Mucosa of rectum (tissue), 2 donors: ENCODE measurements around the gene GLIS1.

Experiments
- H3K27ac ChIP-seq, 2 donors: one replicate each; pipeline ENCODE4 v1.7.0; 2013; ENCODE audit warnings: inconsistent platforms in 2 of 2, low read depth in 2 of 2, low read length in 2 of 2
- H3K27me3 ChIP-seq, 2 donors: one replicate each; pipeline ENCODE4 v1.7.0; 2013; ENCODE audit warnings: low read length in 2 of 2; ENCODE audit not compliant: control insufficient read depth in 2 of 2, insufficient read depth in 2 of 2
- H3K36me3 ChIP-seq, 2 donors: one replicate each; pipeline ENCODE4 v1.7.0; 2013; ENCODE audit warnings: low read length in 2 of 2; ENCODE audit not compliant: control insufficient read depth in 2 of 2, insufficient read depth in 2 of 2
- H3K4me1 ChIP-seq, 2 donors: one replicate each; pipeline ENCODE4 v1.7.0; 2013; ENCODE audit warnings: low read length in 2 of 2, mild to moderate bottlenecking in 1 of 2; ENCODE audit not compliant: control insufficient read depth in 2 of 2, insufficient read depth in 2 of 2
- H3K4me3 ChIP-seq, 2 donors: one replicate each; pipeline ENCODE4 v1.7.0; 2013; ENCODE audit warnings: low read length in 2 of 2
- H3K9ac ChIP-seq, 2 donors: one replicate each; pipeline ENCODE4 v1.7.0; 2013; ENCODE audit warnings: low read length in 2 of 2, low read depth in 1 of 2, mild to moderate bottlenecking in 1 of 2
- H3K9me3 ChIP-seq, 2 donors: one replicate each; pipeline ENCODE4 v1.7.0; 2013; ENCODE audit warnings: low read length in 2 of 2; ENCODE audit not compliant: control insufficient read depth in 2 of 2
- donor health status: healthy.
- donor health status: Normal muscosa, but diverticular disease.

Gene GLIS1

GRCh38 chr1:53731043-53731600 lies 7.8 kb downstream of the GLIS1 start:
- no peak overlapping the region for H3K9ac ChIP-seq
- H3K4me1 ChIP-seq, result no peaks in the 10 kb centered on the region
- H3K27ac ChIP-seq, result no peak overlapping the region
- no peaks in the 10 kb centered on the region for H3K9me3 ChIP-seq
- H3K27me3 ChIP-seq, result peaks cover 9 to 22% of the 10 kb centered on the region in 2 donors
- no peaks in the 10 kb centered on the region for H3K36me3 ChIP-seq
- H3K4me3 ChIP-seq, result no peak overlapping the region

GRCh38 chr1:53730224-53730865 lies 8.6 kb downstream of the GLIS1 start:
- Histone ChIP-seq H3K4me1 (no peaks in the 10 kb centered on the region), H3K4me3 (no peak overlapping the region), H3K9me3 (no peaks in the 10 kb centered on the region), H3K27ac (no peak overlapping the region), H3K36me3 (no peaks in the 10 kb centered on the region), H3K27me3 (peaks cover 4 to 15% of the 10 kb centered on the region in 2 donors), H3K9ac (no peak overlapping the region)

DNA sequence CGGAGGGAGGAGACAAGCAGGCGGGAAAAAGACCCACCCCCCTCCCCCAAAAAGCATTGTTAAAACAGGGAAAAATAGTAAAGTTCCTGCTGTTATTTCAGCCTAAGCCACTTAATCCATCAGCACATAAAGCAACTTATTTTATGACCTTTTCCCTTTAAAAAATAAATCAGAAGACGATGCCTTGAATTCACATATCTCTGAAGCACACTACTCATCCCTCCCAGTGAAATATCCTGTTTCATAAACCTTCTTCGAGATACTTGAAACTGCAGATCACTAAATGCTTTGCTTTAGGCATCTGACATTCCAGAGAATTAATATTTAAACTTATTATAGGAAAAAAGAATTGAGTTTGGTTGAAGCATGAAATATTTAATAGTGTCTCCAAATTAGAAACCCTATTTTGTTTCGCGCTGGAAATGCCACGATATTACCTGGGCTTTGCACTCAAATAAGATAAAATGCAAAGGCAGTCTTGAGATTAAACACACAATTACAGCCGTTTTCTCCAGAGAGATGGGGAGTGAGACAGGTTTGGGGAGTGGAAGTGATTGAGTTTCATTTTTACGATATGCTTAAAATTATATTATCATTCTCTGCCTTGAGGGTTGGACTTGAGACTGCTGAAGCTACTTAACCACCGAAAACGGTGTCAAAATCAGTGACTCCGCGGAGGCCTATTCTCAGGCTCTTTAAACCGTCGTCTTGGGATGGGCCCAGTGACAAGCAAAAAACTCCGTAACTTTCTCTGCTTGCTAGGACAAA lies 9.3 kb downstream of the GLIS1 start:
- H3K9me3 ChIP-seq, result no peaks in the 10 kb centered on the region

GRCh38 chr1:53728702-53729455 lies 10.1 kb downstream of the GLIS1 start:
- Histone ChIP-seq H3K9me3 (no peaks in the 10 kb centered on the region), H3K4me1 (no peaks in the 10 kb centered on the region), H3K36me3 (no peaks in the 10 kb centered on the region), H3K4me3 (no peak overlapping the region), H3K9ac (no peak overlapping the region), H3K27me3 (peaks cover 0 to 9% of the 10 kb centered on the region in 2 donors), H3K27ac (no peak overlapping the region)

More for the DNA sequence above, 9.3 kb downstream of the GLIS1 start:
- no peak overlapping the region for H3K27ac ChIP-seq
- H3K4me3 ChIP-seq, result no peak overlapping the region
- no peaks in the 10 kb centered on the region for H3K4me1 ChIP-seq
- H3K36me3 ChIP-seq, result no peaks in the 10 kb centered on the region
- H3K9ac ChIP-seq, result no peak overlapping the region
- peaks cover 0 to 14% of the 10 kb centered on the region in 2 donors for H3K27me3 ChIP-seq

DNA sequence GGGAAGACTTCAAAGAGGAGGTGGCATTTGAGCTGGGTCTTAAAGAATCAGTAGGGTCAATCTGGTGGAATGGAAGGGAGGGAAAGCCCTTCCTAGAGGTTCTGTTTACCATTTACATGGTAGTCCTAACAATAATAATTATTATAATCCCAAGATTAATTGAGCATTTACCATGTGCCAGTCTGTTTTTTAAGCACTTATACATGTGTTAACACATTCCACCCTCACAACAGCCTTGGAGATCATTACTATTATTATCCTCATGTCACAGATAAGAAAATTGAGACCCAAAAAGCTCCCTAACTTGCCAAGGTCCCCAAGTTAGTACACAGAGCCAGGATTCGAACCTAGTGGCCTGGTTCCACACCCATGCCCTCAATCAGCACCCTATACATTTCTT lies 10.8 kb downstream of the GLIS1 start:
- Histone ChIP-seq H3K4me1 (no peaks in the 10 kb centered on the region), H3K4me3 (no peak overlapping the region), H3K27ac (no peak overlapping the region), H3K36me3 (no peaks in the 10 kb centered on the region), H3K9ac (no peak overlapping the region), H3K27me3 (peaks cover 0 to 6% of the 10 kb centered on the region in 2 donors), H3K9me3 (no peaks in the 10 kb centered on the region)

GRCh38 chr1:53727461-53728092 lies 11.4 kb downstream of the GLIS1 start:
- Histone ChIP-seq H3K9me3 (no peaks in the 10 kb centered on the region), H3K27me3 (peaks cover 0 to 3% of the 10 kb centered on the region in 2 donors), H3K27ac (no peak overlapping the region), H3K4me3 (no peak overlapping the region), H3K4me1 (no peaks in the 10 kb centered on the region), H3K9ac (no peak overlapping the region), H3K36me3 (no peaks in the 10 kb centered on the region)

DNA sequence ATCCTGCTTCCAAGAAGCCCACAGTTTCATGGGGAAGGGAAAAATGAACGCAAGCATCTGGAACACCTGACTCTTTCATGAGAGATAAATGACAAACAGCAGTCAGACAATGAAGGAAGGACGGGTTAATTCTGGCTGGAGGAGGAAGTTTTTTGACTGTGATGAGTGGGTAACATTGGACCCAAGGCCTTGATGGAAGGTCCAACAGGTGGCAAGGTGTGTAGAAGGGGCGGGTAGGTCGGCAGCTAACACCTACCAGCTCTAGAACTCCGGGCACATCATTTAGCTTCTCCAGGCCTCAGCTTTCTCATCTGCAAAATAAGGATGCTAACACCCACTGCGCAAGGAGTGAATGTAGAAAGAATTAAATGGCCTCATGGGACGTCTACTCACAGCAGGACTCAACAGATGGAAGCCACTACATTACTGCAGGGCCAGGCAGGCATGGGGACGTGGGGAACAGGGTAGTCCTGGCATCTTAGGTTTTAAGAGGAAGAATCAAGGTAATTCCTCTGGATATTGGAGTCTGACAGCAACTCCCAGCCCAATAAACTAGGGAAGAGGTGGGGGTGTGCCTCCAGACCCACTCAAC lies 12.9 kb downstream of the GLIS1 start:
- H3K36me3 ChIP-seq, result no peaks in the 10 kb centered on the region
- no peak overlapping the region for H3K9ac ChIP-seq
- no peaks in the 10 kb centered on the region for H3K9me3 ChIP-seq
- H3K4me3 ChIP-seq, result no peak overlapping the region
- no peaks in the 10 kb centered on the region for H3K4me1 ChIP-seq
- no peak overlapping the region for H3K27ac ChIP-seq
- H3K27me3 ChIP-seq, result peaks cover 0 to 3% of the 10 kb centered on the region in 2 donors

GRCh38 chr1:53725238-53725689 lies 13.7 kb downstream of the GLIS1 start:
- no peaks in the 10 kb centered on the region for H3K27me3 ChIP-seq
- H3K4me1 ChIP-seq, result no peaks in the 10 kb centered on the region
- H3K9ac ChIP-seq, result no peak overlapping the region
- no peak overlapping the region for H3K4me3 ChIP-seq
- no peaks in the 10 kb centered on the region for H3K9me3 ChIP-seq
- no peak overlapping the region for H3K27ac ChIP-seq
- no peaks in the 10 kb centered on the region for H3K36me3 ChIP-seq

DNA sequence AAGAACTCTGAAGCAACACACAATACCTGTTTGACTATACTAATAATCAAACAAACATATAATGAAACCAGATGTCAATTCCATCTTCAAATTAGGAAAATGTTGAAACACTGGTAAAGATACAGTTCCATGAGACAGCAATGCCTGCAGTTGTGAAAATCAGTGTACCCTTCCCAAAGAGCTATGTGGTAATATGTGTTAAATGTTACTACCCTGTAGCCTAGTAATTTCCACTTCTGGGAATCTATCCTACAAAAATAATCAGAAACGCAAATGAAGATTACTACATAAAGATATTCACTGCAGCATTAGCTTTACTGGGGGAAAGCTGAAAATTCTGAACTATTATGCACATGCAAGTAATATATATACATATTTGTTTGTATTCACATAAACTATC lies 16.9 kb downstream of the GLIS1 start:
- H3K27ac ChIP-seq, result no peak overlapping the region
- H3K4me3 ChIP-seq, result no peak overlapping the region
- H3K9ac ChIP-seq, result no peak overlapping the region
- H3K27me3 ChIP-seq, result no peaks in the 10 kb centered on the region
- no peaks in the 10 kb centered on the region for H3K36me3 ChIP-seq
- H3K4me1 ChIP-seq, result no peaks in the 10 kb centered on the region
- no peaks in the 10 kb centered on the region for H3K9me3 ChIP-seq
